Upper lobe of right lung (tissue), 1 donor: ENCODE results near the gene ERMP1. TPM values are rescaled to one million over a fixed set of nuclear protein-coding genes. Genes with fewer than 3 reads are reported as not detected.

Source experiments
- ATAC-seq: fragments of 200-7000 bp; cut with Tn5 transposase; one replicate; pipeline ENCODE4 v1.9.1; 2020; ENCODE audit warnings: mild to moderate bottlenecking, moderate library complexity
- DNase-seq: peaks from one replicate; pipeline ENCODE4 v3.0.0-alpha.2; 2020
- H3K27ac ChIP-seq: fragments of 200-600 bp; one replicate; pipeline ENCODE4 v1.8.0; 2022
- H3K27me3 ChIP-seq: fragments of 200-600 bp; one replicate; pipeline ENCODE4 v1.8.0; 2022; ENCODE audit warnings: mild to moderate bottlenecking
- H3K36me3 ChIP-seq: fragments of 200-600 bp; one replicate; pipeline ENCODE4 v1.8.0; 2022
- H3K4me1 ChIP-seq: fragments of 200-600 bp; one replicate; pipeline ENCODE4 v1.8.0; 2022
- H3K4me3 ChIP-seq: fragments of 200-600 bp; one replicate; pipeline ENCODE4 v1.8.0; 2022; ENCODE audit warnings: mild to moderate bottlenecking
- H3K9me3 ChIP-seq: fragments of 200-600 bp; one replicate; pipeline ENCODE4 v1.8.0; 2022
- intact Hi-C: fragments of 100-400 bp; cut with DNase I; formaldehyde crosslinking; loops from one replicate; pipeline ENCODE4 v1.11.0; 2022
- total RNA-seq: library from RNA; stranded (reverse); fragmentation: NEBNext Ultra II Directional; extraction: Animal tissue kit (Norgen Biotek cat#: 25700); gene quantifications from one replicate; pipeline ENCODE4 v1.2.1, GENCODE V29; 2021
- TF ChIP-seq, protein P1 (sequence below): fragments of 200-600 bp; IDR thresholded peaks from one replicate; pipeline ENCODE4 v1.8.0; 2022; ENCODE audit warnings: antibody characterized with exemption
- donor health status: DM: no; HTN: yes; CAD: no; lungs with severe emphysema.

The ERMP1 gene
- total RNA-seq, 1 donor from 2014 or later = 34.8 TPM

DNA sequence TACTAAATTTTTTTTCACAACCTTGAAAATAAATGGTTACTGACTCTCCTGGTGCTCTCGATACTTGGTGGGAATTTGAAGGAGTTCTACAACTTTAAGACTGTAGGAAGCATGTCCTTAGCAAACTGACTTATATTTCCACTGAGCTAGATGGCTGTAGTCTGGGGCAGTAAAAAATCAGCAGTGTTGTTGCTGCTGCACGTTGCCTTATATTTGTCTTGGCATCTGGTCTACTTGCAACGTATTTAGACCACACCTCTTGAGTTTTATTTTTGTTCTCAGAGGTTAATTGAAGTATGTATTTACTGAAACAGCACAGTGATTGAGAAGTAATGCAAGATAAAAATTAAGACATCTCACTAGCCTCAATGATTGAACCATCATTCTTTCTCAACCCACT lies 76.3 kb downstream of the ERMP1 start:
- Histone ChIP-seq H3K4me3 (no peak overlapping the region), H3K9me3 (no peaks in the 10 kb centered on the region), H3K4me1 (no peaks in the 10 kb centered on the region), H3K27ac (no peak overlapping the region), H3K27me3 (no peaks in the 10 kb centered on the region), H3K36me3 (peaks cover 36% of the 10 kb centered on the region)
- TF ChIP-seq, protein P1, sequence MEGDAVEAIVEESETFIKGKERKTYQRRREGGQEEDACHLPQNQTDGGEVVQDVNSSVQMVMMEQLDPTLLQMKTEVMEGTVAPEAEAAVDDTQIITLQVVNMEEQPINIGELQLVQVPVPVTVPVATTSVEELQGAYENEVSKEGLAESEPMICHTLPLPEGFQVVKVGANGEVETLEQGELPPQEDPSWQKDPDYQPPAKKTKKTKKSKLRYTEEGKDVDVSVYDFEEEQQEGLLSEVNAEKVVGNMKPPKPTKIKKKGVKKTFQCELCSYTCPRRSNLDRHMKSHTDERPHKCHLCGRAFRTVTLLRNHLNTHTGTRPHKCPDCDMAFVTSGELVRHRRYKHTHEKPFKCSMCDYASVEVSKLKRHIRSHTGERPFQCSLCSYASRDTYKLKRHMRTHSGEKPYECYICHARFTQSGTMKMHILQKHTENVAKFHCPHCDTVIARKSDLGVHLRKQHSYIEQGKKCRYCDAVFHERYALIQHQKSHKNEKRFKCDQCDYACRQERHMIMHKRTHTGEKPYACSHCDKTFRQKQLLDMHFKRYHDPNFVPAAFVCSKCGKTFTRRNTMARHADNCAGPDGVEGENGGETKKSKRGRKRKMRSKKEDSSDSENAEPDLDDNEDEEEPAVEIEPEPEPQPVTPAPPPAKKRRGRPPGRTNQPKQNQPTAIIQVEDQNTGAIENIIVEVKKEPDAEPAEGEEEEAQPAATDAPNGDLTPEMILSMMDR = no peak
- ATAC-seq (no peak), DNase-seq (no peak)
- intact Hi-C loops = no loop called here

DNA sequence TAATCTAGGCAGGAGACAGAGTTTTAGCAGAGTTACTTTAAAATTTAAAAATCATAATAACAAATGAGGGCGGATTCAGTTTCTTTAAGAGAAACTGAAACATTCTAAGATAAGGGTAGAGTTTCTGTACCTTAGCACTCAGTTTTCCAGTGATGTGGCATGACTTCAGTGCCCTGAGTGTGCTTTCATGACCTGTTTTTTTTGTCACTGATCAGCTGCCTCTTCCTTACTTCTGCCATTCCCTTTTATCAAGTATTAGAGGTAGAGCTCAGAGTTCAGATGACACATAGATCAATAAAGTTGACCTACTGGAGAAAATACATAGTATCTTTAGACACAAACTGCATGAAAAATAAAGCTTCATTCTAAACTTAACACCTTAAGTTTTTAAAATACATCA lies 82.3 kb downstream of the ERMP1 start:
- DNase-seq = no peak
- TF ChIP-seq, protein P1 = no peak
- H3K36me3 ChIP-seq = peaks cover 33% of the 10 kb centered on the region

DNA sequence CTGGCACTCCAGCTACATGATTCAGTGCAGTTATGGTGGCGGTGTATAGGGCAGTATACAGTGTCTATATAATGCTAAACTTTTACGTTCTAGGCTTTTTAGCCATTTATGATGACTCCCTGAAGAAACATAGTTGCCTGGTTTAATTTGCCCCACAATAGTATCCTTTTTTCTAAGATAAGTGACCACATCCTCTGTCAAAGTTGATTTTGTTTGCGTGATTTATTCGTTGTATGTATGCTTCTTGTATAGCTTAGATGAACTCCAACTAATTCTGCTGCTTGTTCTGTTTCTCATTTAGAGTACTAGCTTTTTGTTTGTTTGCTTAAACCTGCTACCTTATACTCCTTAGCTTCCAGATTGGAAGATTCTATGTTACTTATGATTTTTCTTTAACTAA lies 83.6 kb downstream of the ERMP1 start:
- no peak for DNase-seq
- TF ChIP-seq, protein P1 = no peak
- no peak for ATAC-seq
- no peak overlapping the region for H3K27ac ChIP-seq
- no peaks in the 10 kb centered on the region for H3K9me3 ChIP-seq
- intact Hi-C loops = no loop called here
- peaks cover 40% of the 10 kb centered on the region for H3K36me3 ChIP-seq
- H3K27me3 ChIP-seq = no peaks in the 10 kb centered on the region
- no peaks in the 10 kb centered on the region for H3K4me1 ChIP-seq
- H3K4me3 ChIP-seq = no peak overlapping the region

More for the DNA sequence above, 82.3 kb downstream of the ERMP1 start:
- H3K4me3 ChIP-seq = no peak overlapping the region
- H3K27me3 ChIP-seq = no peaks in the 10 kb centered on the region
- no peaks in the 10 kb centered on the region for H3K4me1 ChIP-seq
- H3K27ac ChIP-seq = no peak overlapping the region
- no peaks in the 10 kb centered on the region for H3K9me3 ChIP-seq
- intact Hi-C loops = no loop called here
- ATAC-seq = no peak

DNA sequence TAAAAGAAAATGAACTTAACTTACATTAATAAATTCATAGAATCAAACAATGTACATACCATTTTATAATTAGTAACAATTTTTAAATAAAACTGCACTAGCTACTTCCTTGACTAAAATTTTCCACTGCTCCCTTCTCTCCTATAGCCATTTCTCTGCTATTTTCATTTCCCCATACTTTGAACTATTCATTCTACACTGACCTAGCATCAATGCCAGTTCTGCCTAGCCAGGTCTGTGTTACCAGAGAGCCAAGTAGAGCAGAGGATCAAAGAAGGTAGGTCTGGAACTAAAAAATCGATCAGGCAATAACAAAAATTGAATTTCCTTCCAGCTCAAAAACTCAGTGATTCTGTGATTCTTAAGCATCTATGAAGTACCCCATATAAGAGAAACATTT lies 84.5 kb downstream of the ERMP1 start:
- Histone ChIP-seq H3K9me3 (no peaks in the 10 kb centered on the region), H3K4me1 (no peaks in the 10 kb centered on the region), H3K27me3 (no peaks in the 10 kb centered on the region), H3K36me3 (peaks cover 49% of the 10 kb centered on the region), H3K27ac (no peak overlapping the region), H3K4me3 (no peak overlapping the region)
- TF ChIP-seq, protein P1 = no peak
- no peak for ATAC-seq
- no peak for DNase-seq
- intact Hi-C loops = no loop called here

DNA sequence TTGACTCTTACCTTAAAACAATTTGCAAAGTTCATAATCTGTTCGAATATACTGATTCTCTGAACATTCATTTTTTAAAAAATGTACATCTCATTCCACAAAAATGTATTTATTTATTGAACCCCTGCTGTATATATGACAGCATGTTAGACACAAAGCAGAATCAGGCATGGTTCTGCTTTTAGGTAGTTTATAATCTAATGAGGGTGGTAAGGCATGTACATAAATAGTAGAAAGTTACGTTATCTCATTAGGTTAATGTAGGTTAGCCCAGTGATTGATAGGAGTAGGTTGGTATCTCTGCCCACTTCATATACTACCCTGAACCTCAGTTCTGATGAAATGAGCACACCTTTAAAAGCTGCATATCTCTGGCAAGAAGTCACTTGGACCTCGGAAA lies 89.8 kb downstream of the ERMP1 start:
- Histone ChIP-seq H3K9me3 (no peaks in the 10 kb centered on the region), H3K4me3 (no peak overlapping the region), H3K4me1 (no peaks in the 10 kb centered on the region), H3K27ac (no peak overlapping the region), H3K27me3 (no peaks in the 10 kb centered on the region), H3K36me3 (peaks cover 58% of the 10 kb centered on the region)
- TF ChIP-seq, protein P1 = no peak
- DNase-seq (no peak), ATAC-seq (no peak)
- intact Hi-C loops = no loop called here
